H9 (cell line): ENCODE results near the gene TFCP2. TPM values are rescaled to one million over a fixed set of nuclear protein-coding genes. Genes with fewer than 3 reads are reported as not detected.

ENCODE experiments used
- DNase-seq: peaks from one replicate; pipeline ENCODE4 v3.0.0-alpha.2; 2017
- H2AFZ ChIP-seq: one replicate; pipeline ENCODE4 v1.6.1; 2013; ENCODE audit warnings: mild to moderate bottlenecking, low read length, control low read depth, moderate library complexity
- H2AK5ac ChIP-seq: 2 replicates; pipeline ENCODE4 v1.6.1; 2013; ENCODE audit warnings: low read length, control low read depth, mixed read lengths; ENCODE audit not compliant: insufficient read length
- H2BK120ac ChIP-seq: one replicate; pipeline ENCODE4 v1.6.1; 2013; ENCODE audit warnings: low read depth, mild to moderate bottlenecking, low read length, control low read depth, inconsistent platforms; ENCODE audit not compliant: poor library complexity, severe bottlenecking
- H2BK12ac ChIP-seq: 2 replicates; pipeline ENCODE4 v1.6.1; 2013; ENCODE audit warnings: low read length, control low read depth, mixed read lengths, low read depth; ENCODE audit not compliant: insufficient read length
- H2BK15ac ChIP-seq: 2 replicates; pipeline ENCODE4 v1.6.1; 2013; ENCODE audit warnings: low read depth, low read length, control low read depth
- H2BK20ac ChIP-seq: one replicate; pipeline ENCODE4 v1.6.1; 2013; ENCODE audit warnings: low read depth, mild to moderate bottlenecking, low read length, control low read depth, inconsistent platforms; ENCODE audit not compliant: poor library complexity, severe bottlenecking
- H2BK5ac ChIP-seq: 2 replicates; pipeline ENCODE4 v1.6.1; 2013; ENCODE audit warnings: low read length, control low read depth, mixed read lengths; ENCODE audit not compliant: insufficient read length
- H3K14ac ChIP-seq: 2 replicates; pipeline ENCODE4 v1.6.1; 2013; ENCODE audit warnings: low read length, control low read depth; ENCODE audit not compliant: insufficient read depth
- H3K18ac ChIP-seq: 2 replicates; pipeline ENCODE4 v1.6.1; 2013; ENCODE audit warnings: low read depth, mild to moderate bottlenecking, mixed read lengths, low read length, control low read depth; ENCODE audit not compliant: insufficient read length
- H3K23ac ChIP-seq: 2 replicates; pipeline ENCODE4 v1.6.1; 2013; ENCODE audit warnings: low read length, control low read depth, mixed read lengths, low read depth; ENCODE audit not compliant: insufficient read length
- H3K23me2 ChIP-seq: 2 replicates; pipeline ENCODE4 v1.6.1; 2013; ENCODE audit warnings: low read depth, mild to moderate bottlenecking, mixed read lengths, low read length, control low read depth; ENCODE audit not compliant: insufficient read length, poor library complexity, severe bottlenecking
- H3K27ac ChIP-seq: 2 replicates; pipeline ENCODE4 v1.5.1; 2013; ENCODE audit warnings: low read length, control low read depth, mixed read lengths, low read depth; ENCODE audit not compliant: insufficient read length
- H3K27me3 ChIP-seq: 2 replicates; pipeline ENCODE4 v1.6.1; 2013; ENCODE audit warnings: low read length, control low read depth, inconsistent platforms; ENCODE audit not compliant: insufficient read depth
- H3K4ac ChIP-seq: 2 replicates; pipeline ENCODE4 v1.6.1; 2013; ENCODE audit warnings: low read depth, mild to moderate bottlenecking, control low read depth, inconsistent platforms, low read length, moderate library complexity
- H3K4me1 ChIP-seq: 2 replicates; pipeline ENCODE4 v1.6.1; 2013; ENCODE audit warnings: low read length, control low read depth, inconsistent platforms; ENCODE audit not compliant: insufficient read depth
- H3K4me2 ChIP-seq: 2 replicates; pipeline ENCODE4 v1.6.1; 2013; ENCODE audit warnings: low read length, control low read depth, mixed read lengths; ENCODE audit not compliant: insufficient read length, insufficient read depth
- H3K56ac ChIP-seq: 2 replicates; pipeline ENCODE4 v1.6.1; 2013; ENCODE audit warnings: low read depth, mild to moderate bottlenecking, mixed read lengths, low read length, control low read depth; ENCODE audit not compliant: insufficient read length
- H3K79me1 ChIP-seq: 2 replicates; pipeline ENCODE4 v1.6.1; 2013; ENCODE audit warnings: low read depth, mild to moderate bottlenecking, moderate library complexity, low read length, control low read depth, inconsistent platforms; ENCODE audit not compliant: insufficient read depth, poor library complexity, severe bottlenecking
- H3K79me2 ChIP-seq: 2 replicates; pipeline ENCODE4 v1.6.1; 2013; ENCODE audit warnings: low read length, control low read depth, inconsistent platforms; ENCODE audit not compliant: insufficient read depth
- H3K9ac ChIP-seq: 2 replicates; pipeline ENCODE4 v1.6.1; 2013; ENCODE audit warnings: low read length, control low read depth, mixed read lengths; ENCODE audit not compliant: insufficient read length; ENCODE audit errors: extremely low read depth
- H3K9me3 ChIP-seq: one replicate; pipeline ENCODE4 v1.6.1; 2013; ENCODE audit warnings: low read depth, low read length, inconsistent platforms; ENCODE audit not compliant: control insufficient read depth
- H3T11ph ChIP-seq: one replicate; pipeline ENCODE4 v1.6.1; 2013; ENCODE audit warnings: mild to moderate bottlenecking, low read length, control low read depth, inconsistent platforms
- H4K20me1 ChIP-seq: one replicate; pipeline ENCODE4 v1.6.1; 2013; ENCODE audit not compliant: control insufficient read depth, insufficient read length, insufficient read depth
- H4K5ac ChIP-seq: 2 replicates; pipeline ENCODE4 v1.6.1; 2013; ENCODE audit warnings: low read depth, mild to moderate bottlenecking, mixed read lengths, low read length, control low read depth; ENCODE audit not compliant: insufficient read length
- H4K8ac ChIP-seq: replicated peaks from 2 replicates; pipeline ENCODE4 v1.6.1; 2013; ENCODE audit warnings: low read length, control low read depth, mixed read lengths, low read depth; ENCODE audit not compliant: insufficient read length
- H4K91ac ChIP-seq: 2 replicates; pipeline ENCODE4 v1.6.1; 2013; ENCODE audit warnings: low read depth, mild to moderate bottlenecking, moderate library complexity, mixed read lengths, low read length, control low read depth; ENCODE audit not compliant: insufficient read length
- H3K27ac Mint-ChIP-seq, 3 experiments: 2 replicates in 2 of 3; 3 replicates in 1 of 3; pipeline ENCODE4 v1.8.0; 2020 to 2021; ENCODE audit warnings: mixed read lengths in 3 of 3, mild to moderate bottlenecking in 1 of 3, moderate library complexity in 1 of 3
- H3K27me3 Mint-ChIP-seq: 2 replicates; pipeline ENCODE4 v1.8.0; 2021; ENCODE audit warnings: low read depth, mild to moderate bottlenecking, moderate library complexity, mixed read lengths
- H3K36me3 Mint-ChIP-seq, 3 experiments: 2 replicates in 2 of 3; 3 replicates in 1 of 3; pipeline ENCODE4 v1.8.0; 2020 to 2021; ENCODE audit warnings: low read depth in 3 of 3, mixed read lengths in 3 of 3; ENCODE audit not compliant: insufficient read depth in 1 of 3
- H3K4me1 Mint-ChIP-seq, 2 experiments: 2 replicates each; pipeline ENCODE4 v1.8.0; 2020; ENCODE audit warnings: mixed read lengths in 2 of 2
- H3K4me3 Mint-ChIP-seq, 2 experiments: 2 replicates in 1 of 2; 3 replicates in 1 of 2; pipeline ENCODE4 v1.8.0; 2020 to 2021; ENCODE audit warnings: mild to moderate bottlenecking in 2 of 2, mixed read lengths in 2 of 2, moderate library complexity in 1 of 2
- H3K9me3 Mint-ChIP-seq, 2 experiments: 2 replicates in 1 of 2; 3 replicates in 1 of 2; pipeline ENCODE4 v1.8.0; 2020; ENCODE audit warnings: mild to moderate bottlenecking in 2 of 2, mixed read lengths in 2 of 2, moderate library complexity in 1 of 2
- WGBS: extraction: QIAGEN DNeasy Blood & Tissue Kit; methylation state at CpG from one replicate; pipeline ENCODE4 v1.1.7; 2013; ENCODE audit warnings: missing lambda C conversion rate, low lambda C conversion rate, mixed read lengths; ENCODE audit not compliant: insufficient read length; ENCODE audit errors: extremely low coverage; 5-methylcytosine and 5-hydroxymethylcytosine counted together
- total RNA-seq: library from RNA; stranded (reverse); gene quantifications from 2 replicates; pipeline ENCODE4 v1.2.1, GENCODE V29; 2021
- TF ChIP-seq, protein P1 (sequence below): fragments of 200-600 bp; sonication (generic); conservative IDR thresholded peaks from 3 replicates; pipeline ENCODE4 v1.8.0; 2021; ENCODE audit warnings: antibody characterized with exemption, mild to moderate bottlenecking

TFCP2 gene
- total RNA-seq, 1 experiment from 2014 or later: 27.1 TPM

DNA sequence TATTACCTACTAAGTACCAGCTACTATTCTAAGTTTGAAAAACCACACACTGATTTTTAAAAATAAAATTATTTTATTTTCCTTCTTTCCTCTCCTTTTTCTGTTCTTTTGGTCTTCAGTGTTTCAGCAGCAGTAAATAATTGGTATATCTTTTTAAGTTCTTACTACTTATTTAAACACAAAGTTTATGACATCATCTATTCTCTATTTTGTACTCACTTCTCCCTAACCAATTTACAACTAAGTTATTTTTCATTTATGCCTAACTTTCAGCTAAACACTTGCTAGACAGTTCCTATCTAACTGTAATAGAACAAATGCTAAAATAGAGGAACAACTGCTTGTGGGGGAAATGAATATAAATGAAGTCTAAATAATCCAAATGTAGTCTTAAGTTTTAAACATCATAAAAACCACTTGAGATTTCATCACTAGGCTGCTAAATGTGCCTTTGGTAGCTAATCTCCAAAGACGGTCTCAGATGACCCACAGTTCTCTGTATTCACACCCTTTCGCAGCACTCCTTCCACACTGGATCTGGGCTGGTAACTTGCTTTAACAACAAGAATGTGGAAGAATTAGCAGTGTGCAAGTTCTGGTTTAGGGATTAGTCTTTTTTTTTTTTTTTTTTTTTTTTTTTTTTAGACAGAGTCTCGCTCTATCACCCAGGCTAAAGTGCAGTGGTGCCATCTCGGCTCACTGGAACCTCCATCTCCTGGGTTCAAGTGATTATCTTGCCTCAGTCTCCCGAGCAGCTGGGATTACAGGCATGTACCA, 41.0 kb downstream of the TFCP2 start:
- H3K4me1 Mint-ChIP-seq: no peaks in the 10 kb centered on the region
- Histone ChIP-seq H4K91ac (no peak overlapping the region), H3K27me3 (no peaks in the 10 kb centered on the region), H4K5ac (no peak overlapping the region), H3K18ac (no peak overlapping the region), H3K27ac (no peak overlapping the region), H3T11ph (no peak overlapping the region), H2BK5ac (no peak overlapping the region), H4K8ac (no peak overlapping the region), H2BK20ac (no peak overlapping the region), H3K56ac (no peak overlapping the region), H2BK15ac (no peak overlapping the region), H3K14ac (no peak overlapping the region), H4K20me1 (no peaks in the 10 kb centered on the region), H3K79me2 (no peaks in the 10 kb centered on the region; the same call in 1 of the 2 replicates), H3K9ac (no peak overlapping the region), H2AFZ (no peak overlapping the region), H3K23ac (no peak overlapping the region), H2BK12ac (no peak overlapping the region), H3K4me1 (no peaks in the 10 kb centered on the region), H3K4me2 (no peak overlapping the region), H3K4ac (no peak overlapping the region), H2BK120ac (no peak overlapping the region), H2AK5ac (no peak overlapping the region), H3K79me1 (peaks cover 2% of the 10 kb centered on the region), H3K9me3 (no peaks in the 10 kb centered on the region), H3K23me2 (no peaks in the 10 kb centered on the region)
- H3K4me3 Mint-ChIP-seq: no peak overlapping the region
- DNase-seq: no peak
- H3K9me3 Mint-ChIP-seq: no peaks in the 10 kb centered on the region
- peaks cover 0 to 3% (median 2%) of the 10 kb centered on the region in 3 experiments; a peak in 3 of 7 replicates for H3K36me3 Mint-ChIP-seq
- no peaks in the 10 kb centered on the region for H3K27me3 Mint-ChIP-seq
- TF ChIP-seq, protein P1, sequence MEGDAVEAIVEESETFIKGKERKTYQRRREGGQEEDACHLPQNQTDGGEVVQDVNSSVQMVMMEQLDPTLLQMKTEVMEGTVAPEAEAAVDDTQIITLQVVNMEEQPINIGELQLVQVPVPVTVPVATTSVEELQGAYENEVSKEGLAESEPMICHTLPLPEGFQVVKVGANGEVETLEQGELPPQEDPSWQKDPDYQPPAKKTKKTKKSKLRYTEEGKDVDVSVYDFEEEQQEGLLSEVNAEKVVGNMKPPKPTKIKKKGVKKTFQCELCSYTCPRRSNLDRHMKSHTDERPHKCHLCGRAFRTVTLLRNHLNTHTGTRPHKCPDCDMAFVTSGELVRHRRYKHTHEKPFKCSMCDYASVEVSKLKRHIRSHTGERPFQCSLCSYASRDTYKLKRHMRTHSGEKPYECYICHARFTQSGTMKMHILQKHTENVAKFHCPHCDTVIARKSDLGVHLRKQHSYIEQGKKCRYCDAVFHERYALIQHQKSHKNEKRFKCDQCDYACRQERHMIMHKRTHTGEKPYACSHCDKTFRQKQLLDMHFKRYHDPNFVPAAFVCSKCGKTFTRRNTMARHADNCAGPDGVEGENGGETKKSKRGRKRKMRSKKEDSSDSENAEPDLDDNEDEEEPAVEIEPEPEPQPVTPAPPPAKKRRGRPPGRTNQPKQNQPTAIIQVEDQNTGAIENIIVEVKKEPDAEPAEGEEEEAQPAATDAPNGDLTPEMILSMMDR: no peak
- WGBS: no CpG with 5 or more reads among the region's 5 CpGs
- no peak overlapping the region for H3K27ac Mint-ChIP-seq
